Stimulated activated CD4-positive, alpha-beta T cell treated with anti-CD3 and anti-CD28 coated beads, TNF-alpha, amount 100 ng/mL, for 48 hours (primary cell): ENCODE data around the gene CPLX1.
"Not testable (repeated sequence)": the region's sequence is repeated elsewhere in the genome, so short reads cannot be mapped to it uniquely, and the experiment has no call there.

Experiments
- DNase-seq, 3 donors: peaks; one replicate each; pipeline ENCODE4 v3.0.0-alpha.2; 2020; ENCODE audit warnings: low read depth in 3 of 3

The CPLX1 gene

GRCh38 chr4:760616-761015, 65.3 kb downstream of the CPLX1 start:
- DNase-seq = no peak

GRCh38 chr4:759810-760209, 66.1 kb downstream of the CPLX1 start:
- not testable (repeated sequence) for DNase-seq

- no peak for DNase-seq
Measured at GRCh38 chr4:757111-757510, 68.8 kb downstream of the CPLX1 start.

GRCh38 chr4:754221-755120, 71.5 kb downstream of the CPLX1 start:
- no peak for DNase-seq

GRCh38 chr4:753186-753585, 72.7 kb downstream of the CPLX1 start:
- not testable (repeated sequence) for DNase-seq

- DNase-seq = no peak
Measured at GRCh38 chr4:752196-752861, 73.6 kb downstream of the CPLX1 start.

GRCh38 chr4:751676-752075, 74.3 kb downstream of the CPLX1 start:
- DNase-seq = no peak

GRCh38 chr4:749698-750666, 75.9 kb downstream of the CPLX1 start:
- no peak for DNase-seq

GRCh38 chr4:748461-748860, 77.5 kb downstream of the CPLX1 start:
- no peak for DNase-seq

- DNase-seq = no peak
Measured at GRCh38 chr4:747546-748170, 78.3 kb downstream of the CPLX1 start.

GRCh38 chr4:744212-744841, 81.6 kb downstream of the CPLX1 start:
- no peak for DNase-seq

GRCh38 chr4:743463-744211, 82.3 kb downstream of the CPLX1 start:
- no peak for DNase-seq

GRCh38 chr4:742742-743311, 83.1 kb downstream of the CPLX1 start:
- peak; percentile 52 to 70 (median 67) for DNase-seq

- no peak for DNase-seq
Measured at GRCh38 chr4:742096-742741, 83.7 kb downstream of the CPLX1 start.

GRCh38 chr4:740656-741282, 85.2 kb downstream of the CPLX1 start:
- DNase-seq = no peak

GRCh38 chr4:740011-740410, 85.9 kb downstream of the CPLX1 start:
- no peak for DNase-seq

- no peak for DNase-seq
Measured at GRCh38 chr4:739569-739968, 86.4 kb downstream of the CPLX1 start.

- DNase-seq = no peak
Measured at GRCh38 chr4:738781-739280, 87.1 kb downstream of the CPLX1 start.

- not testable (repeated sequence) for DNase-seq
Measured at GRCh38 chr4:736561-736960, 89.4 kb downstream of the CPLX1 start.
